Medulla oblongata (tissue), 1 donor: ENCODE measurements around the gene GCC1.

ENCODE experiments used
- DNase-seq: peaks from one replicate; pipeline ENCODE4 v3.0.0-alpha.2; 2015; ENCODE audit errors: extremely low spot score

Gene GCC1

GRCh38 chr7:127585044-127585953, at the start of gene GCC1:
Gene GCC1 (minus strand): TSS chr7:127585596. CDS start chr7:127585182, 414 bp downstream.
- peak; percentile 93 for DNase-seq

- DNase-seq = no peak
These were observed 47.0 kb upstream of the GCC1 start for GRCh38 chr7:127632276-127632910.

- no peak for DNase-seq
These were observed 44.0 kb upstream of the GCC1 start for GRCh38 chr7:127629268-127629854.

- DNase-seq = no peak
These were observed 43.0 kb upstream of the GCC1 start for GRCh38 chr7:127628445-127628844.

- DNase-seq = no peak
These were observed 39.9 kb upstream of the GCC1 start for GRCh38 chr7:127625331-127625730.

GRCh38 chr7:127620406-127621233, 35.2 kb upstream of the GCC1 start:
- no peak for DNase-seq

GRCh38 chr7:127619681-127620405, 34.4 kb upstream of the GCC1 start:
- no peak for DNase-seq

- DNase-seq = no peak
These were observed 33.4 kb upstream of the GCC1 start for GRCh38 chr7:127618775-127619174.

- DNase-seq = no peak
These were observed 32.6 kb upstream of the GCC1 start, which contains the start of gene PAX4 for GRCh38 chr7:127618042-127618441. Gene PAX4 (minus strand): TSS chr7:127618142. CDS start chr7:127615928, 2,214 bp downstream.

- no peak for DNase-seq
These were observed 31.3 kb upstream of the GCC1 start for GRCh38 chr7:127616724-127617123.

GRCh38 chr7:127612263-127612662, 26.9 kb upstream of the GCC1 start:
- DNase-seq = no peak

- DNase-seq = no peak
These were observed 23.9 kb upstream of the GCC1 start for GRCh38 chr7:127609297-127609696.

GRCh38 chr7:127608446-127608845, 23.1 kb upstream of the GCC1 start:
- no peak for DNase-seq

- no peak for DNase-seq
These were observed 15.5 kb upstream of the GCC1 start for GRCh38 chr7:127600885-127601284.

GRCh38 chr7:127598318-127598717, 12.9 kb upstream of the GCC1 start:
- no peak for DNase-seq

GRCh38 chr7:127595737-127596136, 10.3 kb upstream of the GCC1 start:
- DNase-seq = no peak

GRCh38 chr7:127594490-127594889, 9.1 kb upstream of the GCC1 start:
- DNase-seq = peak; percentile 79

GRCh38 chr7:127592550-127592949, 7.2 kb upstream of the GCC1 start:
- no peak for DNase-seq

GRCh38 chr7:127591591-127591990, 6.2 kb upstream of the GCC1 start:
- DNase-seq = no peak

GRCh38 chr7:127591189-127591588, 5.8 kb upstream of the GCC1 start:
- DNase-seq = no peak

GRCh38 chr7:127589896-127590295, 4.5 kb upstream of the GCC1 start:
- peak; percentile 47 for DNase-seq
